K562 (cell line): ENCODE measurements around the gene EPHA10.

Experiments used
- ZNF384 ChIP-seq: IDR thresholded peaks from 2 replicates; pipeline ENCODE4 v1.6.1; 2012; ENCODE audit warnings: low read depth, low read length, improper control_type of control experiment
- ZNF696 ChIP-seq: fragments of 250-450 bp; sonication (Bioruptor Pico); conservative IDR thresholded peaks from 2 replicates; pipeline ENCODE4 v1.4.0; 2020; ENCODE audit warnings: mild to moderate bottlenecking, moderate library complexity
- TF ChIP-seq, protein P1 (sequence below): fragments of 250-450 bp; sonication (Bioruptor Pico); IDR thresholded peaks from 2 replicates; pipeline ENCODE4 v1.4.0; 2020
- TF ChIP-seq, protein P2 (sequence below): fragments of 250-450 bp; sonication (Bioruptor Pico); IDR thresholded peaks from 2 replicates; pipeline ENCODE4 v1.4.0; 2020; ENCODE audit warnings: mild to moderate bottlenecking

- TF ChIP-seq, protein P1, sequence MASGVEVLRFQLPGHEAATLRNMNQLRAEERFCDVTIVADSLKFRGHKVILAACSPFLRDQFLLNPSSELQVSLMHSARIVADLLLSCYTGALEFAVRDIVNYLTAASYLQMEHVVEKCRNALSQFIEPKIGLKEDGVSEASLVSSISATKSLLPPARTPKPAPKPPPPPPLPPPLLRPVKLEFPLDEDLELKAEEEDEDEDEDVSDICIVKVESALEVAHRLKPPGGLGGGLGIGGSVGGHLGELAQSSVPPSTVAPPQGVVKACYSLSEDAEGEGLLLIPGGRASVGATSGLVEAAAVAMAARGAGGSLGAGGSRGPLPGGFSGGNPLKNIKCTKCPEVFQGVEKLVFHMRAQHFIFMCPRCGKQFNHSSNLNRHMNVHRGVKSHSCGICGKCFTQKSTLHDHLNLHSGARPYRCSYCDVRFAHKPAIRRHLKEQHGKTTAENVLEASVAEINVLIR (CRISPR knock-in tag): no peak
- TF ChIP-seq ZNF696: no peak
- no peak for TF ChIP-seq ZNF384
- TF ChIP-seq, protein P2, sequence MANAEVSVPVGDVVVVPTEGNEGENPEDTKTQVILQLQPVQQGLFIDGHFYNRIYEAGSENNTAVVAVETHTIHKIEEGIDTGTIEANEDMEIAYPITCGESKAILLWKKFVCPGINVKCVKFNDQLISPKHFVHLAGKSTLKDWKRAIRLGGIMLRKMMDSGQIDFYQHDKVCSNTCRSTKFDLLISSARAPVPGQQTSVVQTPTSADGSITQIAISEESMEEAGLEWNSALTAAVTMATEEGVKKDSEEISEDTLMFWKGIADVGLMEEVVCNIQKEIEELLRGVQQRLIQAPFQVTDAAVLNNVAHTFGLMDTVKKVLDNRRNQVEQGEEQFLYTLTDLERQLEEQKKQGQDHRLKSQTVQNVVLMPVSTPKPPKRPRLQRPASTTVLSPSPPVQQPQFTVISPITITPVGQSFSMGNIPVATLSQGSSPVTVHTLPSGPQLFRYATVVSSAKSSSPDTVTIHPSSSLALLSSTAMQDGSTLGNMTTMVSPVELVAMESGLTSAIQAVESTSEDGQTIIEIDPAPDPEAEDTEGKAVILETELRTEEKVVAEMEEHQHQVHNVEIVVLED (CRISPR knock-in tag): no peak
Observed at GRCh38 chr1:37755951-37756560, 8.9 kb downstream of the EPHA10 start.
